Activated T-cell treated with anti-CD3 and anti-CD28 coated beads for 4 hours (primary cell): Measurements from ENCODE around the gene KLRC1.
"Not testable (repeated sequence)": the region's sequence is repeated elsewhere in the genome, so short reads cannot be mapped to it uniquely, and the experiment has no call there.

Experiments used
- DNase-seq: peaks from one replicate; pipeline ENCODE4 v3.0.0-alpha.2; 2020

The KLRC1 gene

GRCh38 chr12:10409392-10409791 lies 43.8 kb downstream of the KLRC1 start, which contains the start of gene KLRC4:
TSS of gene KLRC4 (minus strand) at chr12:10409757. CDS start at chr12:10409575, 182 bp downstream.
- DNase-seq, result no peak

- DNase-seq, result no peak
These were observed 44.3 kb downstream of the KLRC1 start for GRCh38 chr12:10408842-10409241.

- DNase-seq, result no peak
These were observed 46.5 kb downstream of the KLRC1 start for GRCh38 chr12:10406725-10407124.

GRCh38 chr12:10405294-10405693 lies 47.9 kb downstream of the KLRC1 start:
- DNase-seq, result no peak

- no peak for DNase-seq
These were observed 48.4 kb downstream of the KLRC1 start for GRCh38 chr12:10404798-10405197.

GRCh38 chr12:10400829-10401228 lies 52.3 kb downstream of the KLRC1 start:
- no peak for DNase-seq

- DNase-seq, result no peak
These were observed 55.0 kb downstream of the KLRC1 start for GRCh38 chr12:10398168-10398567.

- no peak for DNase-seq
These were observed 55.9 kb downstream of the KLRC1 start for GRCh38 chr12:10397296-10397695.

GRCh38 chr12:10396176-10396575 lies 57.0 kb downstream of the KLRC1 start:
- DNase-seq, result not testable (repeated sequence)
